ENCODE data around the gene FSHR. TPM values are rescaled to one million over a fixed set of nuclear protein-coding genes. Genes with fewer than 3 reads are reported as not detected.

FSHR gene
- total and polyA plus RNA-seq, 2 of the 8 experiments (the other 6 are each of a cell fraction or from before 2014, with no cell fraction given), result not detected

DNA sequence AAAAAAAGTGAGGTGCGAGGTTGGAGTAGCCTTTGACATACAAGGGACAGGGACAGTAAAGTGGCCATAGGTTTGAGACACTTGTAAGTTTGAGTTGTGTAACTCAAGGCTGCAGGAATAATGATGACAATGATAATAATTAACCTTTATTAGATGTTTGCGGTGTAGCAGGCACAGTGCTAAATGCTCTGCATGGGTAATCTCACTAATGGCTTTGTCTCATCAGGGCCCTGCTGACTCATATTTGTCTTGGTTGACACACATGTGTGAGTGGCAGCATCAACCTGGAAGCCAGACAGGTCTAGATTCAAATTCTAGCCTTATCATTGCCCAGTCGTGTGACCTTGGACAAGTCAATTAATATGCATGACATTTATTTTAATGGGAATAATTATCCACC, 126.2 kb downstream of the FSHR start (continued):
- TF ChIP-seq HDAC2 (IDR thresholded peaks at IDR 0.05; ENCODE audit: borderline replicate concordance in 1 of 2, low read depth in 2 of 2, low read length in 2 of 2) (no peak), RFX5 (IDR thresholded peaks at IDR 0.05; ENCODE audit: borderline replicate concordance, low read depth, low read length) (no peak), BRCA1 (IDR thresholded peaks at IDR 0.05; ENCODE audit: low read depth, low read length) (no peak)
